CD4-positive, alpha-beta T cell treated with Interleukin-4 for 1 hour (primary cell): ENCODE results near the gene SRPK3.
"Not testable (repeated sequence)": the region's sequence is repeated elsewhere in the genome, so short reads cannot be mapped to it uniquely, and the experiment has no call there.

Source experiments
- DNase-seq, 2 donors: peaks; one replicate each; pipeline ENCODE4 v3.0.0-alpha.2; 2020 to 2022

Gene SRPK3, protein sequence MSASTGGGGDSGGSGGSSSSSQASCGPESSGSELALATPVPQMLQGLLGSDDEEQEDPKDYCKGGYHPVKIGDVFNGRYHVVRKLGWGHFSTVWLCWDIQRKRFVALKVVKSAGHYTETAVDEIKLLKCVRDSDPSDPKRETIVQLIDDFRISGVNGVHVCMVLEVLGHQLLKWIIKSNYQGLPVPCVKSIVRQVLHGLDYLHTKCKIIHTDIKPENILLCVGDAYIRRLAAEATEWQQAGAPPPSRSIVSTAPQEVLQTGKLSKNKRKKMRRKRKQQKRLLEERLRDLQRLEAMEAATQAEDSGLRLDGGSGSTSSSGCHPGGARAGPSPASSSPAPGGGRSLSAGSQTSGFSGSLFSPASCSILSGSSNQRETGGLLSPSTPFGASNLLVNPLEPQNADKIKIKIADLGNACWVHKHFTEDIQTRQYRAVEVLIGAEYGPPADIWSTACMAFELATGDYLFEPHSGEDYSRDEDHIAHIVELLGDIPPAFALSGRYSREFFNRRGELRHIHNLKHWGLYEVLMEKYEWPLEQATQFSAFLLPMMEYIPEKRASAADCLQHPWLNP

DNA sequence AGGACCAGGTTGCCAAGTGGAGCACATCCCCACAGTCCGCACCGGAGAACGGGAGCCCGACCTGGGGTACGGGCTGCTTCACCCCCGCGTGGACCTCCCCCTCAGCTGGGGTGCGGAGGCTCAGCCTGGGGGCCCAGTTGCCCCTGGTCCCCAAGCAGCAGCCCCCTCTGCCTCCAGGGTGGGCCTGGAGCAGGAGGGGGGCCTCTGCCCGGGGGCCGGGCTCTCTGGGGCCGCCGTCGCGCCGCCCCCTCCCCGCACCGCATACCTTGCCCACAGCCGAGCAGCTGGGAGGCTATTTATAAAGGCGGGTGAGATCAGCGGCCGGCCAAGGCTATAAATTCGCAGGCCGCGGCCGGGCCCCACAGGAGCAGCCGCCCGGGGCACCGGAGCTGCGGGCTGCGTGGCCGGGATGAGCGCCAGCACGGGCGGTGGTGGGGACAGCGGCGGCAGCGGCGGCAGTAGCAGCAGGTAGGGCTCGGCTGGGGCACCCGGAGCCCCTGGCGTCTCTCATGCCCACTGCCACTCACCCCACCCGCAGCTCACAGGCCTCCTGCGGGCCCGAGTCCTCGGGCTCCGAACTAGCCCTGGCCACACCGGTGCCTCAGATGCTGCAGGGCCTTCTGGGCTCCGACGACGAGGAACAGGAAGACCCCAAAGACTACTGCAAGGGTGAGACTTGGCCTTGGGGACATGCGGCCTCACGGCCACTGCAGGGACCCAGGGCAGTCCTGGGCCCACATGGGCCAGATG, at the start of gene SRPK3:
SRPK3 (plus strand) TSS at position 364 of the 750 bp plus-strand sequence; CDS start at position 410, 46 bp downstream.
- DNase-seq = no peak

DNA sequence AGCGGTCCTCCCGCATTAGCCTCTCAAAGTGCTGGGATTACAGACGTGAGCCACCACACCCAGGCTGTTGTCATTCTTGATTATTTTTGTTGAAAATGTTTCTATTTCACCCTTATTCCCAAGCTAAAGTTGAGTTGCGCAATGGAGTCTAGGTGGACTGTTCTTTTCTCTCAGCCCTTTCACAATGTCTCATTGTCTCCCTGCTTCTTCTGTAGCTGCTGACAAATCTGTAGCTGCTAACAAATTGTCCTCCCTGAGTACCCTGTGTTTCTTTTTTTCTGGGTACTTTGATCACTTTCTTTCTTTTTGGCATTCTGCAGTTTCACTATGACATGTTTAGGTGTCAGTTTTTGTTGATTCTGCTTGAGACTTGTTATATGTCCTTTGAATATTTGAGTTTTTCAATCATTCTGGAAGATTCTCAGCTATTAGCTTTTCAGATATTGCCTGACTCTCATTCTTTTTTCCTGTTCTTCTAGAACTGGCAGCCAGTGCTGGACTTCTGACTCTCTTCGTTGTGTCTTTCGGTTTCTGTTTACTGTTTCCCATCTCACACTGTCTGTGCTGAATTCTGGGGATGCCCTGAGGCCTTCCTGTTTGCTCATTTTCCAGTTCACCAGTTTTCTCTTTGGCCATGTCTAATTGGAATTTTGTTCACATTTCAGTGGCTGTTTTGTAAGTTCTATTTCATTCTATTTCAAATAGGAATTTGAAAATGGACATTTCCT, 49.6 kb upstream of the SRPK3 start:
- DNase-seq = no peak

- DNase-seq = no peak
Measured at GRCh38 chrX:153731845-153732215, 49.0 kb upstream of the SRPK3 start.

DNA sequence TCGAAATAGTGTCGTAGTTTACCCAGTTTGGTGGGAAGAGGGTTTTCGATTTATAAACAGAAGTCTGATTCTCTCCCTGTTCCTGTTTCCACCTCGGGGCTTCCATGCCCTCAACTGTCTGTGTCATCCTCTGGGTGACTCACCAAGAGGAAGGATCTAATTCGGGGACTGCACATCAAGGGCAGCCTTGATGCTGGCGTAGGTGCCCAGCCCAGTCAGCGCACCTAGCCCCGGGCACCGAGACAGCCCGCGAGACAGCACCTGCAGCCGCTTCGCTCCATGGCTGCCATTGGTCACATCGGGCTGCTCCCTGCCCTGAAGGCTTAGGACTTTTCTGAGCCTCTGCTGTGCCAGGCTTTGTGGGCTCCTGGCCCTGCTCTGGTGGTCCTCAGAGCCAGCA, 48.4 kb upstream of the SRPK3 start:
- peak in 1 of 2 donors; percentile 24 for DNase-seq

DNA sequence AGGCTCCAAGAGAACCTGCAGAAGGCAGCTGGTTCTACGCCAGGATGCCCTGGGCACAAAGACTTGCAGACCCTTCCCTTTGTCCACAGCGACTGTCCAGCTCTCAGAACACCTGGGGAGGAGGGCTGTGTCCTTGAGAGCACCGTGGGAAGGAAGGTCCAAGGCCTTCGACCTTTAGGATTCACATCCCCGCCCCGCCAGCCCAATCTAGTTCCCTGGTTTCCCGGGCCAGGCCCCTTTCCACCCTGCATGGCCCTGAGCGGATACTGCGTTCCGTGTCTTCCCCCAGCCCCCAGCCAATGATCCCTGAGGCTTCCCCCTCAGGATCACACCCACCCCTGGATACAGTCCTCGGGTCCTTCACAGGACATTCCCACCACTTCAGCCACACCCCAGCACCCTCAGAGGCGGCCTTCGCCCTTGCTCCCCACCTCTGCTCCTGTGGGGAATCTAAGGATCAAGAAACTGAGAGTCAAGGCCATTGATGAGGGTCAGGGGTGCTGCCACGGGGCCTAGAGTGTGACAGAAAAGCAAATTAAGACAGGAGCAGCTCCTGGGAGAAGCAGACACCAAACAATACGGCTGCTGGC, 47.1 kb upstream of the SRPK3 start:
- DNase-seq = no peak

GRCh38 chrX:153734871-153735270, 46.0 kb upstream of the SRPK3 start:
- DNase-seq = no peak

- DNase-seq = peak in 1 of 2 donors; percentile 48
Measured at GRCh38 chrX:153735274-153735673, 45.6 kb upstream of the SRPK3 start.

GRCh38 chrX:153736071-153736820, 44.6 kb upstream of the SRPK3 start:
- no peak for DNase-seq

DNA sequence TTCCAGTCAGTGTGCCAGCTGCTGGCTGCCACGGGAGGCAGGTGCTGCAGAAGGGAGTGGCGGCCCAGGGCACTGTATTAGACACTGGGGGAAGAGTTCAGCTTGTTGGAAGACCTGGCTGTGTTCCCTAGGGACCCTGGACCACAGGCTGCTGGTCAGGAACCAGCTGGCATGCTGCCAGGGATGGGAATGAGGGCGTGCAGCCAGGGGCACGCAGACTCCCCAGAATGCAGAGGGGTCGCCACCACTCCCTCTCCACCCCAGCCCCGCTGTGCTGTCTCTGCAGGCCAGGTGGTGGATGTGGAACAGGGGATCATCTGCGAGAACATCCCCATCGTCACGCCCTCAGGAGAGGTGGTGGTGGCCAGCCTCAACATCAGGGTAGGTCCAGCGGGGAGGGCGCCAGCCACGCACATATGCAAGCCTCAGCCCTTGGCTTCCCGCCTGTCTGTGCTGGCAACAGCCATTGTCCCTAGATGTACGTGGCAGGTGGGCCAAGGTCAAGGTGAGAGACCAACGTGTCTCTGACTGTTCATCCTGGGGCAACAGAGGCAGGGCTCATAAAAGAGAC, 43.9 kb upstream of the SRPK3 start:
- DNase-seq = no peak

DNA sequence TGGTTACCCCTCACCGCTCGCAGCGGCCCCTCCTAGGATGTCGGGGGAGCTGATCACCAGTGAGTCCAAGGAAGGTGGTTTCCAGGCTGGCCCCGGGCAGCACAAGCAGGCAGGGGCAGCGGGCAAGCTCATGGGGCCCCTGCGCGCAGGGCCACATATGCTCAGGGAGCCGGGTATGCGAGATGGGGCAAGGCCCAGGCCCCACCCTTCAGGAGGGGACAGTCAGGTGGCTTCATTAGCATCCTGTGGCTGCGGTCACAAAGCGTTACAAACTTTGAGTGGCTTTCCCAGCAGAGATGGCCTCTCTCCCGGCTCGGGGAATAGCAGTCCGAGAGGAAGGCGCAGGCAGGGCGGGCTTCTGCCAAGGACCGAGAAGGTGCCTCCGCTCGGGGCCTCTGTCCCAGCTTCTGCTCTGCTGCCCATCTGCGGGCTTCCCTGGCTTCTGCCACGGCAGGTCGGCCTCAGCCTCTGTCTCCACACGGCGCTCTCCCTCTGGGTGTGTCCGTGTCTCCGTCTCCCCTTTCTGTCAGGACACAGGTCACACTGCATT, 42.7 kb upstream of the SRPK3 start:
- DNase-seq = no peak

- DNase-seq = no peak
Measured at GRCh38 chrX:153739754-153740486, 40.9 kb upstream of the SRPK3 start.

DNA sequence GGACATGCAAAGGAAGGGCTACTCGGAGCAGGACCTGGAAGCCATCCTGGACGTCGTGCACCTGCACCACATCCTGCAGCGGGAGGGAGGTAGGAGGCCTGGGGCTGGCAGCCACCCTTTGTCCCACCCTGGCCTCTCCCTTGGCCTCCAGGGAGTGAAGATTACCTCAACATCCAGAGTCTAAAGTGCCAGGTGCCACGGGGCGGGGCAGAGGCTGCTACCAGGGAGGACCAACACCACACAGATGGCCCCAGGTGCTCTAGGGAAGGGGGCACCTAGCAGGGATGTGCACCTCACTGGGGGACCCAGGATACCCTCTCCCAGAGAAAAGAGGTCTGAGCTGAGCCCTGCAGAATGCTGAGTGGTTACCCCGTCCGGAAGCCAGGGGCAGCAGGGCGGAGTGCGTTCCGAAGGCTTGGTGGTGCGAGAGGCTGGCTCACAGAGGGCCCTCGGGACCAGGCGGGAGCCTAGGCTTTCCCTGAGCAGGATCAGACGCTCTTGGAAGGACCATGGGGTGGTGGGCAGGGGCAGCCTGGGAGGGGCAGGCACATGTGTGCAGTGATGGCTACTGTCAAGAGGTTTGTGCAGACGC, 40.1 kb upstream of the SRPK3 start:
- DNase-seq = no peak

DNA sequence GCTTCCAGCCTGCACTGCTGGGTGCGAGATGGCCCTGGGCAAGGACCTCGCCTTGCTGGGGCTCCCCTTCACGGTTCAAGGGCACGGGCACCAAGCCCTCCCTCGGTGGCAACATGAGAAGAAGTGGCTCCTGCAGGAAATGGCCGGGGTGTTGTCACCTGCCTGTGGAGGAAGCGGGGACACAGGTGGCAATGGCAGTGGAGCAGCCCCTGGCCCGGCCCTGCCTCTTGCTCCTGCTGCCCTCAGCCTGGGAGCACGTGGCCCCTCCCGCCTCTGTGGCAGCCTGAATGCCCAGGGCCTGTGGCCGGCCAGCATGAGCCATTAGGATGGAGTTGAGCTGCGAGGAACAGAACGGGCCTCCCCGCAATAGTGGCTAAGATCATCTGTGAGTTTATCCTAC, 39.4 kb upstream of the SRPK3 start:
- DNase-seq = no peak

- DNase-seq = not testable (repeated sequence)
Measured at GRCh38 chrX:153742111-153742510, 38.7 kb upstream of the SRPK3 start.

GRCh38 chrX:153742796-153743467, 37.9 kb upstream of the SRPK3 start:
- not testable (repeated sequence) for DNase-seq

DNA sequence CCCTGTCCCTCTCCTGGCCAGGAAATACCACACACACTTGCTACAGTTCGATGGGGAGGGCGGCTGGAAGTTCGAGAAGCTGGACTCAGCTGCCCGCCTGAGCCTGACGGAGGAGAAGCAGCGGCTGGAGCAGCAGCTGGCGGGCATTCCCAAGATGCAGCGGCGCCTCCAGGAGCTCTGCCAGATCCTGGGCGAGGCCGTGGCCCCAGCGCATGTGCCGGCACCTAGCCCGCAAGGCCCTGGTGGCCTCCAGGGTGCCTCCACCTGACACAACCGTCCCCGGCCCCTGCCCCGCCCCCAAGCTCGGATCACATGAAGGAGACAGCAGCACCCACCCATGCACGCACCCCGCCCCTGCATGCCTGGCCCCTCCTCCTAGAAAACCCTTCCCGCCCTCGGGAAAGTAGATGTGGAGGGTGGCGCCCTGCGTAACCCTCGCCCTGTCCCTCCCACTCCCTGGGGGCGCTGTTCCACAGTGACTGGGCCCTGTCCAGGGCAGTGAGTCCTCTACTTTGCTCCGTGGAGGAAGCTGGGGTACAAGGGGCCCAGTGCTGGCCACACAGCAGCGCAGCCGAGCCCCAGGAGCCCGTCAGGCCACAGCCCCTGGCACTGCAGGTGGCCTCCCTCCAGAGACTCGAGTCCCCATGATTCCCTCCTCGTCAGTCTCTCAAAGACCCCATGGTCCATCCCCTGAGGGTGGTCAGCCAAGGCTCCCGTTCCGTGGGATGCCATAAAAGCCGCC, 37.2 kb upstream of the SRPK3 start:
- not testable (repeated sequence) for DNase-seq

GRCh38 chrX:153744210-153745066, 36.4 kb upstream of the SRPK3 start:
- DNase-seq = peak in 1 of 2 donors; percentile 11

DNA sequence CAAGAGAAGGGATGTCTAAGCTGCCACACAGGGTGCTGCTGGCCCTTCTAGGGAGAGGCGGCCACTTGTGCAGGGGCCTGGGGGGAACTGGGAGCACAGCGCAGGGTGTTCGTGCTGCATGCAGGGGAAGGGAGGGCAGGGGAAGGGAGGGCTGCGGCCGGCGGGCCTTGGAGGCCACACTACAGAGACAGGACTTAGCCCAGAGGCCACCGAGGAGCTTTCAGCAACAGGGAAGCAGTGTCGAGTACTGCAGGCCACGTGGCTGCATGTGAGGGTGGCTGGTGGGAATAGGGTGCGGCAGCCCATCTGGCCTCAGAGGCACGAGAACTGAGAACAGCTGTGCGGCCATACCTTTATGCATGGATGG, 35.8 kb upstream of the SRPK3 start:
- peak in 1 of 2 donors; percentile 2 for DNase-seq
